Upper lobe of left lung (tissue), 4 donors: ENCODE measurements around the gene COMMD4.

Experiments
- POLR2A ChIP-seq, 4 donors: fragments of 450-650 bp; IDR thresholded peaks; one replicate each; pipeline ENCODE4 v1.5.1; 2016 to 2017; ENCODE audit warnings: antibody characterized with exemption in 4 of 4, mild to moderate bottlenecking in 2 of 4
- POLR2AphosphoS5 ChIP-seq, 2 donors: sonication (generic); formaldehyde crosslinking; IDR thresholded peaks; one replicate each; pipeline ENCODE4 v1.5.1; 2017; ENCODE audit warnings: antibody characterized with exemption in 2 of 2

- TF ChIP-seq POLR2AphosphoS5 (IDR thresholded peaks at IDR 0.05): no peak
- no peak for TF ChIP-seq POLR2A (IDR thresholded peaks at IDR 0.05)
These were observed 33.5 kb upstream of the COMMD4 start for GRCh38 chr15:75302318-75302717.
